Fibroblast of lung (primary cell): ENCODE results near the gene MYLK. TPM values are rescaled to one million over a fixed set of nuclear protein-coding genes. Genes with fewer than 3 reads are reported as not detected.
A peak's percentile ranks its signal among the peaks of the same experiment; 100 is the strongest.
"Not testable (repeated sequence)": the region's sequence is repeated elsewhere in the genome, so short reads cannot be mapped to it uniquely, and the experiment has no call there.

Source experiments
- DNase-seq, 2 donors: peaks; one replicate each; pipeline versions ENCODE4 v3.0.0 to v3.0.0-alpha.2; 2010; ENCODE audit warnings: low read depth in 2 of 2
- H2AFZ ChIP-seq: 2 replicates; pipeline ENCODE4 v1.5.1; 2012; ENCODE audit warnings: low read length, control low read depth, inconsistent platforms
- H3K27ac ChIP-seq: 2 replicates; pipeline ENCODE4 v1.5.1; 2011; ENCODE audit warnings: low read length, control low read depth; ENCODE audit not compliant: insufficient read depth
- H3K27me3 ChIP-seq: 2 replicates; pipeline ENCODE4 v1.5.1; 2011; ENCODE audit warnings: mild to moderate bottlenecking, low read length; ENCODE audit not compliant: control insufficient read depth, insufficient read depth
- H3K36me3 ChIP-seq: 2 replicates; pipeline ENCODE4 v1.5.1; 2011; ENCODE audit warnings: low read length; ENCODE audit not compliant: control insufficient read depth, insufficient read depth
- H3K4me1 ChIP-seq: 2 replicates; pipeline ENCODE4 v1.5.1; 2011; ENCODE audit warnings: low read length; ENCODE audit not compliant: control insufficient read depth, insufficient read depth; ENCODE audit errors: extremely low read depth
- H3K4me2 ChIP-seq: 2 replicates; pipeline ENCODE4 v1.5.1; 2011; ENCODE audit warnings: low read length, control low read depth; ENCODE audit not compliant: insufficient read depth; ENCODE audit errors: extremely low read depth
- H3K4me3 ChIP-seq, 4 experiments: fragments of 200-600 bp in 1 of 4; sonication (generic) in 1 of 4; replicated peaks in 1 of 4; 2 replicates each; pipeline ENCODE4 v1.5.1; 2011 to 2016; ENCODE audit warnings: low read length in 4 of 4, low read depth in 3 of 4, mild to moderate bottlenecking in 3 of 4, control low read depth in 2 of 4, inconsistent platforms in 1 of 4, mixed read lengths in 1 of 4; ENCODE audit not compliant: insufficient read depth in 1 of 4; ENCODE audit errors: control extremely low read depth in 1 of 4
- H3K79me2 ChIP-seq: 2 replicates; pipeline ENCODE4 v1.5.1; 2012; ENCODE audit warnings: mild to moderate bottlenecking, low read length, inconsistent platforms; ENCODE audit not compliant: control insufficient read depth, insufficient read depth
- H3K9ac ChIP-seq: 2 replicates; pipeline ENCODE4 v1.5.1; 2011; ENCODE audit warnings: mild to moderate bottlenecking, low read length, control low read depth; ENCODE audit not compliant: insufficient read depth
- H3K9me3 ChIP-seq: 2 replicates; pipeline ENCODE4 v1.5.1; 2012; ENCODE audit warnings: low read depth, low read length; ENCODE audit not compliant: control insufficient read depth, insufficient read depth
- H4K20me1 ChIP-seq: 2 replicates; pipeline ENCODE4 v1.5.1; 2011; ENCODE audit warnings: low read length; ENCODE audit not compliant: control insufficient read depth, insufficient read depth; ENCODE audit errors: extremely low read depth
- EZH2 ChIP-seq: IDR thresholded peaks from 2 replicates; pipeline ENCODE4 v1.5.1; 2012; ENCODE audit warnings: low read length, control low read depth, mild to moderate bottlenecking; ENCODE audit errors: missing control alignments
- polyA plus RNA-seq, 2 donors: library from polyadenylated mRNA; depleted of rRNA in 1 of 2; stranded (reverse) in 1 of 2; unstranded in 1 of 2; fragments of >200 nt; gene quantifications; 2 replicates each; pipeline ENCODE4 v1.2.1, GENCODE V29; 2011 to 2012; ENCODE audit warnings: missing spikeins in 1 of 2
- total RNA-seq: library from RNA; depleted of rRNA; stranded (reverse); fragments of >200 nt; gene quantifications from 2 replicates; pipeline ENCODE4 v1.2.1, GENCODE V29; 2014
- TF ChIP-seq, protein P1 (sequence below), 2 donors: IDR thresholded peaks in 1 of 2; conservative IDR thresholded peaks in 1 of 2; 1 replicate in 1 of 2; 2 replicates in 1 of 2; pipeline ENCODE4 v1.5.1; 2011 to 2012; ENCODE audit warnings: low read length in 2 of 2, control low read depth in 1 of 2, inconsistent platforms in 1 of 2, low read depth in 1 of 2, mild to moderate bottlenecking in 1 of 2

MYLK gene
- total and polyA plus RNA-seq, 2 donors (not counting 1 experiment from before 2014, with no cell fraction given), result 918 to 941 TPM

- no peaks in the 10 kb centered on the region for H3K27me3 ChIP-seq
- H3K9ac ChIP-seq, result no peak overlapping the region
- H2AFZ ChIP-seq, result no peak overlapping the region
- H3K4me1 ChIP-seq, result peaks cover 26% of the 10 kb centered on the region
- no peak for DNase-seq
- no peak overlapping the region for H3K4me2 ChIP-seq
- H3K9me3 ChIP-seq, result no peaks in the 10 kb centered on the region
- H3K36me3 ChIP-seq, result no peaks in the 10 kb centered on the region
- no peak overlapping the region for H3K27ac ChIP-seq
- no peak overlapping the region for H3K4me3 ChIP-seq
- no peaks in the 10 kb centered on the region for H4K20me1 ChIP-seq
- no peak for TF ChIP-seq EZH2
- TF ChIP-seq, protein P1, sequence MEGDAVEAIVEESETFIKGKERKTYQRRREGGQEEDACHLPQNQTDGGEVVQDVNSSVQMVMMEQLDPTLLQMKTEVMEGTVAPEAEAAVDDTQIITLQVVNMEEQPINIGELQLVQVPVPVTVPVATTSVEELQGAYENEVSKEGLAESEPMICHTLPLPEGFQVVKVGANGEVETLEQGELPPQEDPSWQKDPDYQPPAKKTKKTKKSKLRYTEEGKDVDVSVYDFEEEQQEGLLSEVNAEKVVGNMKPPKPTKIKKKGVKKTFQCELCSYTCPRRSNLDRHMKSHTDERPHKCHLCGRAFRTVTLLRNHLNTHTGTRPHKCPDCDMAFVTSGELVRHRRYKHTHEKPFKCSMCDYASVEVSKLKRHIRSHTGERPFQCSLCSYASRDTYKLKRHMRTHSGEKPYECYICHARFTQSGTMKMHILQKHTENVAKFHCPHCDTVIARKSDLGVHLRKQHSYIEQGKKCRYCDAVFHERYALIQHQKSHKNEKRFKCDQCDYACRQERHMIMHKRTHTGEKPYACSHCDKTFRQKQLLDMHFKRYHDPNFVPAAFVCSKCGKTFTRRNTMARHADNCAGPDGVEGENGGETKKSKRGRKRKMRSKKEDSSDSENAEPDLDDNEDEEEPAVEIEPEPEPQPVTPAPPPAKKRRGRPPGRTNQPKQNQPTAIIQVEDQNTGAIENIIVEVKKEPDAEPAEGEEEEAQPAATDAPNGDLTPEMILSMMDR (conservative IDR thresholded peaks at IDR 0.05 in 1 of 2, IDR thresholded peaks at IDR 0.05 in 1 of 2; ENCODE audit: low read depth in 1 of 2, low read length in 2 of 2), result no peak
- no peaks in the 10 kb centered on the region for H3K79me2 ChIP-seq
Observed at GRCh38 chr3:123606527-123606926, 277.6 kb downstream of the MYLK start.

GRCh38 chr3:123605789-123606234, 278.3 kb downstream of the MYLK start:
- no peaks in the 10 kb centered on the region for H3K9me3 ChIP-seq
- no peaks in the 10 kb centered on the region for H3K79me2 ChIP-seq
- peak overlapping the region; percentile 3 for H3K27ac ChIP-seq
- no peak overlapping the region for H3K9ac ChIP-seq
- TF ChIP-seq EZH2, result no peak
- H3K27me3 ChIP-seq, result no peaks in the 10 kb centered on the region
- no peaks in the 10 kb centered on the region for H4K20me1 ChIP-seq
- DNase-seq, result peak in 1 of 2 donors; percentile 47
- H3K4me3 ChIP-seq, result no peak overlapping the region
- H2AFZ ChIP-seq, result no peak overlapping the region
- no peaks in the 10 kb centered on the region for H3K36me3 ChIP-seq
- peaks cover 29% of the 10 kb centered on the region for H3K4me1 ChIP-seq
- H3K4me2 ChIP-seq, result no peak overlapping the region

DNA sequence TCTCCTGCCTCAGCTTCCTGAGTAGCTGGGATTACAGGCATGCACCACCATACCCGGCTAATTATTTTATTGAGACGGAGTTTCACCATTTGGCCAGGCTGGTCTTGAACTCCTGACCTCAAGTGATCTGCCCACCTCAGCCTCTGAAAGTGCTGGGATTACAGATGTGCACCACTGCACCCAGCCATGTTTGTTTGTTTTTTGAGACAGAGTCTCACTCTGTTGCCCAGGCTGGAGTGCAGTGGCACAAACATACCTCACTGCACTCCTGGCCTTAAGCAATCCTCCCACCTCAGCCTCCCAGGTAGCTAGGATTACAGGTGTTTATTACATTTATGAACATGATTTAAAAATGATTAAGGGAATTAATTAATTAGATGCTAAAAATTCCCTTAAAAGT, 281.0 kb downstream of the MYLK start:
- H3K4me2 ChIP-seq, H3K27me3 ChIP-seq, H3K27ac ChIP-seq, DNase-seq, H3K9me3 ChIP-seq, H3K4me3 ChIP-seq, H3K79me2 ChIP-seq, H2AFZ ChIP-seq, H4K20me1 ChIP-seq, H3K36me3 ChIP-seq, H3K9ac ChIP-seq: not testable (repeated sequence)
- peaks cover 29% of the 10 kb centered on the region for H3K4me1 ChIP-seq

DNA sequence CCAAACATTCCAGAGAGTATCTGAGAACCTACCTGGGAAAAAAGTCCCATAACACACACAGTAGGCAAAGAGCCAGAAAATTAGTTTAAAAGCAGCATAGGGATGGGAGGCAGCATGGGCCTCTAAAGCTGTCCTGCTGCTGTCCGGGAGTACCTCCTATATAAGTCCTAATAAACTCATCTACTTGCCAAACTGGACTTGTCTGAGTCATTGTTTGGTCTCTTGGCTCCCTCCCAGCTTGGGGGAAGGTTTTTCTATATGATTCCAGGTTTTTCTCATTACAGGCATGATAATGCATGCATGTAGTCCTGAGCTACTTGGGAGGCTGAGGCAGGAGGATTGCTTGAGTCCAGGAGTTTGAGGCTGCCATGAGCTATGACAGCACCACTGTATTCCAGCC, 281.8 kb downstream of the MYLK start:
- Histone ChIP-seq H3K27ac (no peak overlapping the region), H3K4me2 (no peak overlapping the region), H3K4me1 (peaks cover 29% of the 10 kb centered on the region), H3K9me3 (no peaks in the 10 kb centered on the region), H3K79me2 (no peaks in the 10 kb centered on the region), H2AFZ (no peak overlapping the region), H3K36me3 (no peaks in the 10 kb centered on the region), H3K4me3 (no peak overlapping the region), H3K27me3 (no peaks in the 10 kb centered on the region), H3K9ac (no peak overlapping the region), H4K20me1 (no peaks in the 10 kb centered on the region)
- peak; percentile 86 to 93 for DNase-seq
- TF ChIP-seq, protein P1 (conservative IDR thresholded peaks at IDR 0.05 in 1 of 2, IDR thresholded peaks at IDR 0.05 in 1 of 2; ENCODE audit: low read depth in 1 of 2, low read length in 2 of 2), result no peak
- no peak for TF ChIP-seq EZH2

DNA sequence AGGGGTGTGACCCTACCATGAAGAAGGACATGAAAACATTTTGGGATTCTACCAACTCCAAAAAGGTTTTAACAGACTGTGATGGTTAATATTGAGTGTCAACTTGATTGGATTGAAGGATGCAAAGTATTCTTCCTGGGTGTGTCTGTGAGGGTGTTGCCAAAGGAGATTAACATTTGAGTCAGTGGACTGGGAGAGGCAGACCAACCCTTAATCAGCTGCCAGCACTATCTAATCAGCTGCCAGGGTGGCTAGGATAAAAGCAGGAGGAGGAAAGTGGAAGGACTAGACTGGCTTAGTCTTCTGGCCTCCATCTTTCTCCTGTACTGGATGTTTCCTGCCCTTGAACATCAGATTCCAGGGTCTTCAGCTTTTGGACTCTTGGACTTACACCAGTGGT, 283.3 kb downstream of the MYLK start:
- peaks cover 23% of the 10 kb centered on the region for H3K4me1 ChIP-seq
- H2AFZ ChIP-seq, H3K9me3 ChIP-seq, H3K27me3 ChIP-seq, H3K36me3 ChIP-seq, H3K4me3 ChIP-seq, H3K4me2 ChIP-seq, H3K9ac ChIP-seq, H3K27ac ChIP-seq, H3K79me2 ChIP-seq, H4K20me1 ChIP-seq: not testable (repeated sequence)
- peak in 1 of 2 donors; percentile 30 for DNase-seq
